PC-3 (cell line): ENCODE results near the gene UCP2. TPM values are rescaled to one million over a fixed set of nuclear protein-coding genes. Genes with fewer than 3 reads are reported as not detected.

Experiments used
- ATAC-seq: fragments of 200-7000 bp; cut with Tn5 transposase; 2 replicates; pipeline ENCODE4 v1.9.1; 2020; ENCODE audit warnings: mild to moderate bottlenecking, moderate library complexity
- BruUV-seq: library from RNA; stranded (reverse); fragments of 400-500 nt; replicated peaks from 2 replicates; lab custom pipeline; 2021; lab: Mats Ljungman, UMichigan
- CTCF ChIA-PET: fragments of 300-600 bp; sonication (Branson Sonifier 250); formaldehyde crosslinking; loops from one replicate; lab custom pipeline; 2022; ENCODE audit warnings: antibody characterized with exemption; lab: Charles Lee
- POLR2A ChIA-PET: fragments of 300-600 bp; sonication (Branson Sonifier 250); formaldehyde crosslinking; loops from one replicate; lab custom pipeline; 2022; ENCODE audit warnings: antibody characterized with exemption; ENCODE audit not compliant: unreplicated experiment; lab: Charles Lee
- DNase-seq: peaks from one replicate; pipeline ENCODE4 v3.0.0-alpha.2; 2015
- H2AFZ ChIP-seq: fragments of 300-600 bp; sonication (generic); 2 replicates; pipeline ENCODE4 v1.6.0; 2016; ENCODE audit warnings: antibody characterized with exemption, low read length
- H3F3A ChIP-seq: fragments of 300-600 bp; sonication (generic); one replicate; pipeline ENCODE4 v1.6.0; 2017; ENCODE audit warnings: antibody characterized with exemption, low read length, control low read depth, mild to moderate bottlenecking; ENCODE audit not compliant: unreplicated experiment
- H3K27ac ChIP-seq: fragments of 300-600 bp; sonication (generic); 2 replicates; pipeline ENCODE4 v1.5.1; 2016; ENCODE audit warnings: mild to moderate bottlenecking, low read length
- H3K27me3 ChIP-seq: fragments of 300-600 bp; sonication (generic); 2 replicates; pipeline ENCODE4 v1.6.1; 2016; ENCODE audit warnings: low read length, mixed read lengths
- H3K36me3 ChIP-seq: fragments of 300-600 bp; sonication (generic); 2 replicates; pipeline ENCODE4 v1.6.1; 2016; ENCODE audit warnings: low read depth, mixed run types, low read length, mixed read lengths
- H3K4me1 ChIP-seq: fragments of 300-600 bp; sonication (generic); 2 replicates; pipeline ENCODE4 v1.5.1; 2016; ENCODE audit warnings: low read length; ENCODE audit not compliant: insufficient read depth
- H3K4me2 ChIP-seq: fragments of 300-600 bp; sonication (generic); 2 replicates; pipeline ENCODE4 v1.6.0; 2016; ENCODE audit warnings: low read length
- H3K4me3 ChIP-seq: fragments of 300-600 bp; sonication (generic); 2 replicates; pipeline ENCODE4 v1.5.1; 2016; ENCODE audit warnings: mild to moderate bottlenecking, low read length, mixed read lengths
- H3K79me2 ChIP-seq: fragments of 300-600 bp; sonication (generic); 2 replicates; pipeline ENCODE4 v1.6.1; 2017; ENCODE audit warnings: low read length, mixed read lengths
- H3K9ac ChIP-seq: fragments of 300-600 bp; sonication (generic); 2 replicates; pipeline ENCODE4 v1.6.0; 2016; ENCODE audit warnings: mild to moderate bottlenecking, low read length
- H3K9me2 ChIP-seq: fragments of 300-600 bp; sonication (generic); replicated peaks from 2 replicates; pipeline ENCODE4 v1.6.1; 2016; ENCODE audit warnings: mixed run types, low read length, mixed read lengths
- H3K9me3 ChIP-seq: fragments of 300-600 bp; sonication (generic); 2 replicates; pipeline ENCODE4 v1.6.1; 2016; ENCODE audit warnings: low read length, mixed read lengths
- H4K20me1 ChIP-seq: fragments of 300-600 bp; sonication (generic); 2 replicates; pipeline ENCODE4 v1.6.1; 2016; ENCODE audit warnings: low read length, mixed read lengths
- CTCF ChIP-seq: fragments of 300-600 bp; sonication (generic); conservative IDR thresholded peaks from 2 replicates; pipeline ENCODE4 v1.5.1; 2017; ENCODE audit warnings: antibody characterized with exemption, low read depth, mild to moderate bottlenecking, low read length
- EZH2 ChIP-seq: fragments of 300-600 bp; sonication (generic); IDR thresholded peaks from one replicate; pipeline ENCODE4 v1.6.1; 2017; ENCODE audit warnings: antibody characterized with exemption, mild to moderate bottlenecking, low read length; ENCODE audit not compliant: unreplicated experiment
- EZH2phosphoT487 ChIP-seq: fragments of 300-600 bp; sonication (generic); IDR thresholded peaks from 2 replicates; pipeline ENCODE4 v1.6.1; 2018; ENCODE audit warnings: mild to moderate bottlenecking, antibody characterized with exemption, low read length, borderline replicate concordance
- intact Hi-C: fragments of 100-400 bp; cut with micrococcal nuclease; formaldehyde crosslinking; loops from 2 replicates; pipeline ENCODE4 v1.9.0; 2023
- total RNA-seq: library from RNA; depleted of rRNA; stranded (reverse); fragments of >200 nt; gene quantifications from 2 replicates; pipeline ENCODE4 v1.2.3, GENCODE V29; 2014

UCP2 gene
- total RNA-seq, 1 experiment from 2014 or later: 6.4 TPM

- ChIA-PET POLR2A (interaction anchor here (0.5 kb wide), 1 partner anchor 102 kb away, joined by 4 read pairs; no protein-coding TSS in a partner anchor), CTCF (no interaction called here)
- Histone ChIP-seq H3K79me2 (no peaks in the 10 kb centered on the region), H3K4me1 (peaks cover 16% of the 10 kb centered on the region), H3K36me3 (peaks cover 17% of the 10 kb centered on the region), H3K27me3 (no peaks in the 10 kb centered on the region), H3K27ac (no peak overlapping the region), H3F3A (no peaks in the 10 kb centered on the region), H3K9me2 (no peaks in the 10 kb centered on the region), H3K4me2 (no peak overlapping the region), H3K9me3 (no peaks in the 10 kb centered on the region), H3K4me3 (no peak overlapping the region), H4K20me1 (no peaks in the 10 kb centered on the region), H2AFZ (no peak overlapping the region), H3K9ac (no peak overlapping the region)
- no peak for ATAC-seq
- DNase-seq: no peak
- intact Hi-C loops: no loop called here
- no TSS peak for BruUV-seq
- no peak for TF ChIP-seq CTCF
Measured at GRCh38 chr11:73975479-73975757, 7.2 kb downstream of the UCP2 start.

GRCh38 chr11:73974604-73975478 is 7.8 kb downstream of the UCP2 start:
- H3K27me3 ChIP-seq: no peaks in the 10 kb centered on the region
- no peaks in the 10 kb centered on the region for H3K9me3 ChIP-seq
- H3F3A ChIP-seq: no peaks in the 10 kb centered on the region
- no peak overlapping the region for H3K9ac ChIP-seq
- BruUV-seq: no TSS peak
- no peak overlapping the region for H2AFZ ChIP-seq
- peaks cover 10% of the 10 kb centered on the region for H3K4me1 ChIP-seq
- CTCF ChIA-PET: no interaction called here
- no peak overlapping the region for H3K27ac ChIP-seq
- H4K20me1 ChIP-seq: no peaks in the 10 kb centered on the region
- no peak for DNase-seq
- no peak overlapping the region for H3K4me3 ChIP-seq
- H3K36me3 ChIP-seq: peaks cover 17% of the 10 kb centered on the region
- no peak for ATAC-seq
- no peak for TF ChIP-seq EZH2
- TF ChIP-seq CTCF: no peak
- TF ChIP-seq EZH2phosphoT487: no peak
- intact Hi-C loops: no loop called here
- H3K79me2 ChIP-seq: no peaks in the 10 kb centered on the region
- no peaks in the 10 kb centered on the region for H3K9me2 ChIP-seq
- no peak overlapping the region for H3K4me2 ChIP-seq
- POLR2A ChIA-PET: interaction anchor here (0.5 kb wide), 1 partner anchor 314 kb away, joined by 4 read pairs; no protein-coding TSS in a partner anchor
